CD4-positive, alpha-beta T cell treated with Interferon alpha-2 for 1 hour (primary cell): ENCODE data around the gene SLC5A2.
"Not testable (repeated sequence)": the region's sequence is repeated elsewhere in the genome, so short reads cannot be mapped to it uniquely, and the experiment has no call there.

Source experiments
- DNase-seq, 2 donors: peaks; one replicate each; pipeline ENCODE4 v3.0.0-alpha.2; 2020 to 2022

Gene SLC5A2

DNA sequence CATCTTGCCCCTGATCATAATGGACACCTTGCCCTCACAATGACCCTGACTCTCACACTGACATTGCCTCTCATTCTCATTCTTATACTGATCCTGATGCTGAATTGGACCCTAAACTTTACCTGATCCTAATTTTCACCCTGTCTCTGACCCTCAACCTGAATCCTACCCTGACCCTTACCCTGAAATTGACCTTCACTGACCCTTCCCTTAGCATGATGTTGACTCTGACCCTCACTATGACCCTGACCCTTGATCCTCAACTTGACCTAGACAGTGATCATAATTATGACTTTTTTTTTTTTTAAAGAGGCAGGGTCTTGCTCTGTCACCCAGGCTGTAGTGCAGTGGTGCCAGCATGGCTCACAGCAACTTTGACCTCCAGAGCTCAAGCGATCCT is 48.2 kb downstream of the SLC5A2 start:
- DNase-seq: no peak

DNA sequence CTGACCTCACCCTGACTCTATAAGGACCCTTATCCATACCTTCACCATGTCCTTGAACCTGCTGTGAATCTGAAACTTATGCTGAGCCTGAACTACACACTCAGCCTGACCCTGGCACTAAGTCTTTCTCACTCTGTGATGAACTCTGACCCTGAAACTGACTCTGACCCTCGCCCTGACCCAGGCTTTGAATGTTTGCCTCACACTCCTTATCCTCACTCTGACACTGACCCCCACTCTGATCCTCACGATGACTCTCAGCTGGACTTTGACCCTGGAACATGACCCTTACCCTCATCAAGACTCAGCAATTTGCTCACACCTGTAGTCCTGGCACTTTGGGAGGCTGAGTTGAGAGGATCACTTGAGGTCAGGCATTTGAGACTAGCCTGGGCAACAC is 49.2 kb downstream of the SLC5A2 start:
- DNase-seq: no peak

DNA sequence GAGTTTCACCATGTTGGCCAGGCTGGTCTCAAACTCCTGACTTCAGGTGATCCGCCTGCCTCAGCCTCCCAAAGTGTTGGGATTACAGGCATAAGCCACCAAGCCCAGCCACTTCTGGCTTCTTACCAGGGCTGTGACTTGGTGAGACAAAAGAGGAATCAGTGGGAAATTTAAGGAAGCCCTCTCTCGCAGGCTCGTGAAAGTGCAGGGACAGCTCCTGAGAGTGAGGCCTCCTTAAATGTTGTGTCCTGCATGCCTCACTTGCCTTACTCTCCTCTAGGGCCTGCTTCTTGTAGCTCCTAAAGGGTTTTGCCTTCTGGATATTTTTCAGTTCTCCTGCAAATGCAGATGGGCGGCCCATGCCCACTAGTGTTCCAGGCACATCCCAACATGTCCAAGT is 50.0 kb downstream of the SLC5A2 start:
- no peak for DNase-seq

DNA sequence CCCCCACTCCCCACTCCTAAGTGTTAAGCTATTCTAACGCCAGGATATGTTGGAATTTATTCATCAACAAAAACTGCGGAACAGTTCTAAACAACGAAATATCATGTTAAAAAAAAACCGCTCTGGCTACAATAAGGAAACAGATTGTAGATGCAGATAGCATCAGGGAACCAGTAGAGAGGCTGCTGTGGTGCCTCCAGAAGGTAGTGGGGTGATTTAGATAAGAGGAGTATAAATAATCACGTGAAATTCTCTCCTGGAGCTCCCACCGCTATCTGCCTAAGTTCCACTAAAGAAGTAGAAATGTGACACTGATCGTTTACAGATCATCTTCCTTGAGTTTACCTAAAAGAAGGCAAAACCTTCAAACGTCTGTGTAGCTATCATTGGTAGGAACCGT is 52.8 kb downstream of the SLC5A2 start:
- no peak for DNase-seq

DNA sequence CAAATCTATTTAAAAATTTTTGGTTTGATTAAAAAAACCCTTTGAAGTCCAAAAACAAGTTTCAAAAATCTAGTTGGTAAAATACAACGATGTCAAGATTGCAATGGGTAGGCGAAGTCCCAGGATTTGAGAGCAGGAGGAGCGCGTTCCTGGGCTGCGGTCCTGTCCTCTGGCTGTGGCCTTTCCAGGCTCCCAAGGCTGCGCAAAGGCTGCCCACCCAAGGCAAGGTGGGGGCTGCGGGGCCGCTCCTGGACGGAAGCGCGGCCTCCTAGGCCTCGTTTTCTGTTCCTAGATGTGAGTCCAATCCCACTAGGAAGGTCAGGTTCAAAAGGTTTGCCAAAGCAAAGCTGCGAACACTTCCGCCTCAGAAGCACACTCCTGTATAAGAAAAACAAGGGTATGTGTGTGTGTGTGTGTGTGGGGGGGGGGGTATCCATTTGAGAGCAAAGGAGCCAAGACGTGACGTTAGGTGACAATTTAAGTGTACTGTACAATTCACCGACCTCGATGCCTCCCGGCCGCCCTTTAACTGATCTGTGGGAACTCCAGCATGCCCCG is 54.0 kb downstream of the SLC5A2 start:
- no peak for DNase-seq

DNA sequence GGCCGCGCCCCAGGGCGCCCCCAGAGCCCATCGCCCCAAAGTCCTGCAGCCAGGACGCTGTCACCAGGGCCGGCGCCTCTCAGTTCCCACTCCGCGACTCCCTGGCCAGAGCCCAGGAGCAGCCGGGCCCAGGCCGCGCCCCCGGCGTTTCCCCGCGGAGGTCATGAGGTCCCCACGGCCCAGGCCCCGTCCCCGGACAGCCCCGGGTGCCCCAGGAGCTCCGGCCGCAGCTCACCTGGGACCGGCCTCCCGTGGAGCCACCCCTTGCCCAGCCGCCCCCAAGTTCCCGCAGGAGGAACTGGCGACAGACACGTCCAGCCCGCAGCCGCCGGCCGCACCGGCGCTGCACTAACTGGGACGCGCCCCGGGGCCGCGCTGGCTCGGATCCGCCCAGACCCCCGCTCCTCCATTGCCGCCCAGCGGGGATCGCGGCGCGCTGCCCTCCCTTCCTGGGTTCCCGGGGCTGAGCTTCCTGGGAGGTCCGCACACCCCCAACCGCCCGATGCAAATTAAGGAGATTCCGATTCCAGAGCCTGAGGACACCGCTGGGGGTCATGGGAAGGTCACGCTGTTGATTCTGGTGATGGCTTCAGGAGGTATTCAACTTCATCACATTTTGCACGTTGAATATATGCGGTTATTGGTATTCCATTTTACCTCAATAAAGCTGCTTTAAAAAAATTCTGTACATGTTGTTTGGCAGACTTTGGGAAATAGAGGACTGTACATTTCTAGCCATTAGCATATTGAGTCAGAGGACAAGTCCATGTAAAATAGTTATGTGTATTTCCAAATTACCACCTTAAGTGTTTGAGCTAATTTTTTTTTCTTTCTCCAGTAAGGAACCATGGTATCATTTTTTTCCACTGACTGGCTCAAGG is 54.7 kb downstream of the SLC5A2 start:
- no peak for DNase-seq

DNA sequence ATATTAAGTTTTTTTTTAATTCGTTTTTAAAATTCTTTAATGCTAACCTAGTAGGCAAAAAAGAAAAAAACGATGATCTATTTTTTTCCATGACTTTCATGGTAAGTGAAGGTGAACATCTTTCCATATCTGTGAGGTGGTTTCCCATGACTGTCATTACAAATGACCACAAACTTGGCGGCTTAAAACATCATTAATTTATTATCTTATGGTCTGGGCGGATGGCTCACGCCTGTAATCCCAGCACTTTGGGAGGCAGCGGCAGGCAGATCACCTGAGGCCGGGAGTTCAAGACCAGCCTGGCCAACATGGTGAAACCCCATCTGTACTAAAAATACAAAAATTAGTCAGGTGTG is 55.3 kb downstream of the SLC5A2 start:
- DNase-seq: not testable (repeated sequence)

DNA sequence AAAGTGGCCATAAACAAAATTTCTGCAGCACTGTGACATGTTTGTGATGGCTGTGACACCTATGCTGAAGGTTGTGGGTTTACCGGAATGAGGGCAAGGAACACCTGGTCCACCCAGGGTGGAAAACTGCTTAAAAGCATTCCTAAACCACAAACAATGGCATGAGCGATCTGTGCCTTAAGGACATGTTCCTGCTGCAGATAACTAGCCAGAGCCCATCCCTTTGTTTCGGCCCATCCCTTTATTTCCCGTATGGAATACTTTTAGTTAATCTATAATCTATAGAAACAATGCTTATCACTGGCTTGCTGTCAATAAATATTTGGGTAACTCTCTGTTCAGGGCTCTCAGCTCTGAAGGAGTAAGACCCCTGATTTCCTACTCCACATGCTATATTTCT is 56.8 kb downstream of the SLC5A2 start:
- not testable (repeated sequence) for DNase-seq
